NCI-H748 treated with DMSO at 0.1 percent for 48 hours (cell line): ENCODE results near the gene PZP.

ENCODE experiments used
- DNase-seq: peaks from one replicate; lab custom pipeline; 2025; lab: John Stamatoyannopoulos, UW

Gene PZP

GRCh38 chr12:9104087-9104486 is 104.1 kb downstream of the PZP start:
- DNase-seq: no peak

DNA sequence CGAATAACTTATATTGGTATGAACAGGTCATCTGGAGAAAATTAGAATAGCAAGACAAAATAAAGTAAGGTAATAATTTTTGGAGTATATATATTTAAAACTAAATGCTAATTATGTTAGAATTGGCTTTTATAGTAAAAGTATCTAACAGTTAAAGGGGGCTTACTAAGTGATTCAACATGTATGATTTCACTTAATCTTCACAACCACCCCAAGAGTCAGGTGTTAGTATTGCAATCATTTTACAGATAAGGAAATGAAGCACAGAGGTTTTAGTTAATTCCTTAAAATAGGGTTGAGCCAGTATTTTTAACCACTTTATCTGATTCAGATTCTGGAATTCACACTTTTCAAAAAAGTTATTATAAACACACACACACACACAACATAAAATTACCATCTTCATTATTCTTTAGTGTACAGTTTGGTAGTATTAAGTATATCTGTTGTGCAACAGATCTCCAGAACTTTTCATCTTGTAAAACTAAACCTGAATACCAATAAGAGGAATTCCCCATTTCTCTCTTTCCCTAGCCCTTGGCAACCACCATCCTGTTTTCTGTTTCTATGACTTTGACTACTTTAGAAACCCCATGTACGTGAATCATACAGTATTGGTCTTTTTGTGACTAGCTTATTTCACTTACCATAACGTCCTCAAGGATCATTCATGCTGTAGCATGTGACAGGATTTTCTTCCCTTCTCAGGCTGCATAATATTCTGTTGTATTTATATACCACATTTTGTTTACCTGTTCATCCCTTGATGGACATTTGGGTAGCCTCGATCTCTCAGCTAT is 104.9 kb downstream of the PZP start:
- no peak for DNase-seq

DNA sequence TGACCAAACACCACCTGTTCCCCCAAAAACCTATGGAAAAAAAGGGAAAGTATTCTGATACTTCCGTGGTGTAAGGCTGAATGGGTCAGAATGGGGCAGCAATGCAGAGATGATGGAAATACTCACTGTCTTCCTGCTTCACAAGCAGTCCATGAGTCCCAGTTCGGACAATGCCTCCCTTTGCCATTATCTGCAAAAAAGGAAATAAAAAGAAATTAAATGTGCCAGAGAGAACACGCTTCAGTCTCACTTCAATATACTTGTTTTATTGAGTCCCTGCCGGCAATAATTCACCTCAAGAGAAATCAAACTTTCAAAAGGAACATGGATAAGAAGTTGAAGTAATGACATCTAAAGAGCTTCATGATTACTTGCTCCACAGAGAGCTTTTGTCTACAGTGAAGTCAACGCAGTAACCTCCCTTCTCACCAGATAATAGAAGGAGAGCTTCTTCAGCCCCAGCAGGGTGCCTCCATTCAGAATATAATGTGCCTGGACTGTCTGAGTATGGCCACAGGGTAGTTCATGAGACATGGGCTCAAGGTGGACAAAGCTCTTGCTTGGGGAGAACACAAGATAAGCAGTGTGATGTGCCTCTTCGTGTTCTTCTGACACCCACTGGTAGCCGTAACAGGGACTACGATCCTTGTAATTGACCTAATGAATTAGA is 107.0 kb downstream of the PZP start:
- DNase-seq: no peak

DNA sequence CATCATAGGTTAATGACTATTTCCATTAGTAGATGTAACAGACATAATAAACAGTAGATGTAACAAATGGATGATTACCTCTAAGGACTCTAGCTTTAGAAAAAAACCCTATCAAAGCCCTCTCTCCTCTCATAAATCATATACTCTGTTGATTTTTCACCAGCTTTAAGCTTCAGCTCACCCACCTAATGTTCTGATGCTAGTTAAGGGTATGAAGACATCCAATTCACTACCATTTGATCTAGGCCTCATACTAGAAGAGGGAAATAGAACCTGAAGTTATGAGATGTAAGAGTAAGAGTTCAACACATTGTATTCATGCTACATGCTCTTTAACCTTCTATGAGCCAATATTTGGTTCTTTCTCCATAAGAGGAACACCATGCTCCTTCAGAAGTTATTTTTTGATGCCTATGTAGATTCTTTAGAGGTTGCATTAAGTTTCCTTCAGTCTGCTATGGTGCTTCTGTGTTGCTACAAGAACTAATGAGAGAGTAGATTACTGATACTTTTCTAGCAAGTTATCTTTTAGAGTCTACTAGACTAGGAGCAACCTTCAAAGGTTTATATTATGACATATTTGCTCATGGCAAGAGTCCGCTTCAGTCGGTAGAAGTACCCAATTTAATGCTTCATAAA is 108.5 kb downstream of the PZP start:
- no peak for DNase-seq
